Liver (tissue), 3 donors: Measurements from ENCODE around the gene SLC22A3.

ENCODE experiments used
- ATF3 ChIP-seq: IDR thresholded peaks from 2 replicates; pipeline ENCODE4 v1.6.1; 2016; ENCODE audit warnings: antibody characterized with exemption
- CTCF ChIP-seq: fragments of 150-350 bp; IDR thresholded peaks from 2 replicates; pipeline ENCODE4 v1.5.1; 2017; ENCODE audit warnings: improper control_type of control experiment, low read depth, low read length; ENCODE audit not compliant: missing input control
- FOXA1 ChIP-seq: IDR thresholded peaks from 2 replicates; pipeline ENCODE4 v1.6.1; 2016; ENCODE audit warnings: antibody characterized with exemption
- JUND ChIP-seq, 2 donors: IDR thresholded peaks; 2 replicates each; pipeline ENCODE4 v1.6.1; 2016; ENCODE audit warnings: antibody characterized with exemption in 2 of 2
- MAX ChIP-seq: IDR thresholded peaks from 2 replicates; pipeline ENCODE4 v1.6.1; 2016; ENCODE audit warnings: antibody characterized with exemption
- REST ChIP-seq: IDR thresholded peaks from 2 replicates; pipeline ENCODE4 v1.6.1; 2016; ENCODE audit warnings: antibody characterized with exemption, mild to moderate bottlenecking
- SP1 ChIP-seq: IDR thresholded peaks from 2 replicates; pipeline ENCODE4 v1.6.1; 2018; ENCODE audit warnings: antibody characterized with exemption, mild to moderate bottlenecking
- TAF1 ChIP-seq: conservative IDR thresholded peaks from 2 replicates; pipeline ENCODE4 v1.6.1; 2016; ENCODE audit warnings: antibody characterized with exemption, mild to moderate bottlenecking
- ZBTB33 ChIP-seq: IDR thresholded peaks from 2 replicates; pipeline ENCODE4 v1.6.1; 2016; ENCODE audit warnings: antibody characterized with exemption
- donor health status: healthy.
- donor health status: healthy.

- TF ChIP-seq FOXA1, result no peak
- TF ChIP-seq ATF3, result no peak
- no peak for TF ChIP-seq CTCF
- TF ChIP-seq MAX, result no peak
- no peak for TF ChIP-seq ZBTB33
- TF ChIP-seq JUND (IDR thresholded peaks at IDR 0.05), result no peak
- no peak for TF ChIP-seq TAF1
- no peak for TF ChIP-seq SP1
- no peak for TF ChIP-seq REST
These were observed 20.5 kb downstream of the SLC22A3 start for GRCh38 chr6:160368670-160369069.
